WTC11 (cell line): ENCODE measurements around the gene ALS2CL. TPM values are rescaled to one million over a fixed set of nuclear protein-coding genes. Genes with fewer than 3 reads are reported as not detected.

ENCODE experiments used
- ATAC-seq: fragments of 200-7000 bp; cut with Tn5 transposase; 2 replicates; pipeline ENCODE4 v1.10.0; 2021; ENCODE audit warnings: mild to moderate bottlenecking, moderate library complexity
- CTCF ChIA-PET: fragments of 300-600 bp; sonication (Branson Sonifier 250); formaldehyde crosslinking; loops from one replicate; lab custom pipeline; 2021; ENCODE audit warnings: antibody characterized with exemption; lab: Charles Lee
- POLR2A ChIA-PET: fragments of 350-600 bp; sonication (Branson Sonifier 250); formaldehyde crosslinking; loops from one replicate; lab custom pipeline; 2021; ENCODE audit warnings: antibody characterized with exemption; lab: Charles Lee
- DNase-seq: peaks from one replicate; pipeline ENCODE4 v3.0.0; 2021; ENCODE audit warnings: low spot score
- H3K27ac Mint-ChIP-seq: 2 replicates; pipeline ENCODE4 v1.8.0; 2021; ENCODE audit warnings: mixed read lengths
- H3K27me3 Mint-ChIP-seq: 2 replicates; pipeline ENCODE4 v1.8.0; 2021; ENCODE audit warnings: low read depth, mild to moderate bottlenecking, moderate library complexity, mixed read lengths
- H3K36me3 Mint-ChIP-seq: 2 replicates; pipeline ENCODE4 v1.8.0; 2021; ENCODE audit warnings: mixed read lengths
- H3K4me1 Mint-ChIP-seq: 2 replicates; pipeline ENCODE4 v1.8.0; 2022; ENCODE audit warnings: mixed read lengths
- H3K4me3 Mint-ChIP-seq: 2 replicates; pipeline ENCODE4 v1.8.0; 2021; ENCODE audit warnings: mild to moderate bottlenecking, moderate library complexity, mixed read lengths
- H3K9me3 Mint-ChIP-seq: 2 replicates; pipeline ENCODE4 v1.8.0; 2021; ENCODE audit warnings: mixed read lengths
- ATF2 ChIP-seq: sonication (generic); formaldehyde crosslinking; IDR thresholded peaks from 2 replicates; pipeline ENCODE4 v1.8.1; 2022; ENCODE audit warnings: low read depth, missing genetic modification reagents, borderline replicate concordance
- ATF3 ChIP-seq: sonication (generic); formaldehyde crosslinking; conservative IDR thresholded peaks from 2 replicates; pipeline ENCODE4 v1.8.1; 2022; ENCODE audit warnings: mild to moderate bottlenecking, missing genetic modification reagents
- ATF6 ChIP-seq: sonication (generic); formaldehyde crosslinking; IDR thresholded peaks from 2 replicates; pipeline ENCODE4 v1.8.1; 2023; ENCODE audit warnings: mild to moderate bottlenecking, missing genetic modification reagents
- CBFB ChIP-seq: sonication (generic); formaldehyde crosslinking; IDR thresholded peaks from 2 replicates; pipeline ENCODE4 v1.8.1; 2022; ENCODE audit warnings: mild to moderate bottlenecking, low read depth, missing genetic modification reagents
- CREB1 ChIP-seq: sonication (generic); formaldehyde crosslinking; IDR thresholded peaks from 2 replicates; pipeline ENCODE4 v1.8.0; 2023; ENCODE audit warnings: mild to moderate bottlenecking, missing genetic modification reagents
- CREM ChIP-seq: sonication (generic); formaldehyde crosslinking; IDR thresholded peaks from 2 replicates; pipeline ENCODE4 v1.8.1; 2022; ENCODE audit warnings: mild to moderate bottlenecking, missing genetic modification reagents, moderate library complexity
- ESRRA ChIP-seq: sonication (generic); formaldehyde crosslinking; IDR thresholded peaks from 2 replicates; pipeline ENCODE4 v1.8.1; 2022; ENCODE audit warnings: mild to moderate bottlenecking, missing genetic modification reagents, borderline replicate concordance
- FOXP1 ChIP-seq: sonication (generic); formaldehyde crosslinking; IDR thresholded peaks from 2 replicates; pipeline ENCODE4 v1.8.0; 2022; ENCODE audit warnings: missing genetic modification reagents, mild to moderate bottlenecking, moderate library complexity, borderline replicate concordance
- GTF2I ChIP-seq: fragments of 250-450 bp; sonication (Bioruptor Pico); conservative IDR thresholded peaks from 2 replicates; pipeline ENCODE4 v1.4.0; 2021; ENCODE audit warnings: mild to moderate bottlenecking
- IRF2 ChIP-seq: sonication (generic); formaldehyde crosslinking; IDR thresholded peaks from 2 replicates; pipeline ENCODE4 v1.8.0; 2022; ENCODE audit warnings: low read depth, missing genetic modification reagents, borderline replicate concordance
- JUN ChIP-seq: sonication (generic); formaldehyde crosslinking; IDR thresholded peaks from 2 replicates; pipeline ENCODE4 v1.8.0; 2023; ENCODE audit warnings: mild to moderate bottlenecking, missing genetic modification reagents
- MAX ChIP-seq: sonication (generic); formaldehyde crosslinking; IDR thresholded peaks from 2 replicates; pipeline ENCODE4 v1.8.0; 2022; ENCODE audit warnings: mild to moderate bottlenecking, missing genetic modification reagents
- MXD4 ChIP-seq: fragments of 250-450 bp; sonication (Bioruptor Pico); IDR thresholded peaks from 2 replicates; pipeline ENCODE4 v1.8.0; 2021; ENCODE audit warnings: mild to moderate bottlenecking, moderate library complexity, borderline replicate concordance
- MYBL2 ChIP-seq: sonication (generic); formaldehyde crosslinking; IDR thresholded peaks from 2 replicates; pipeline ENCODE4 v1.8.1; 2023; ENCODE audit warnings: mild to moderate bottlenecking, moderate library complexity, missing genetic modification reagents
- NR1H2 ChIP-seq: sonication (generic); formaldehyde crosslinking; IDR thresholded peaks from 2 replicates; pipeline ENCODE4 v1.9.0; 2021; ENCODE audit warnings: mild to moderate bottlenecking, moderate library complexity, missing genetic modification reagents
- NR2C2 ChIP-seq: sonication (generic); formaldehyde crosslinking; IDR thresholded peaks from 2 replicates; pipeline ENCODE4 v1.8.0; 2022; ENCODE audit warnings: mild to moderate bottlenecking, missing genetic modification reagents
- OVOL2 ChIP-seq: fragments of 250-450 bp; sonication (Bioruptor Pico); IDR thresholded peaks from 2 replicates; pipeline ENCODE4 v1.9.0; 2021; ENCODE audit warnings: mild to moderate bottlenecking, borderline replicate concordance
- PREB ChIP-seq: sonication (generic); formaldehyde crosslinking; IDR thresholded peaks from 2 replicates; pipeline ENCODE4 v1.8.1; 2022; ENCODE audit warnings: mild to moderate bottlenecking, missing genetic modification reagents, moderate library complexity, borderline replicate concordance
- SMAD4 ChIP-seq: sonication (generic); formaldehyde crosslinking; IDR thresholded peaks from 2 replicates; pipeline ENCODE4 v1.8.0; 2022; ENCODE audit warnings: mild to moderate bottlenecking, missing genetic modification reagents
- TEAD1 ChIP-seq: sonication (generic); formaldehyde crosslinking; IDR thresholded peaks from 2 replicates; pipeline ENCODE4 v1.8.0; 2022; ENCODE audit warnings: mild to moderate bottlenecking, missing genetic modification reagents
- TEAD4 ChIP-seq: sonication (generic); formaldehyde crosslinking; IDR thresholded peaks from 2 replicates; pipeline ENCODE4 v1.8.0; 2022; ENCODE audit warnings: mild to moderate bottlenecking, missing genetic modification reagents
- ZNF138 ChIP-seq: sonication (generic); formaldehyde crosslinking; conservative IDR thresholded peaks from 2 replicates; pipeline ENCODE4 v1.8.1; 2022; ENCODE audit warnings: mild to moderate bottlenecking, moderate library complexity, missing genetic modification reagents
- ZNF219 ChIP-seq: sonication (generic); formaldehyde crosslinking; IDR thresholded peaks from 2 replicates; pipeline ENCODE4 v1.8.0; 2023; ENCODE audit warnings: missing genetic modification reagents, mild to moderate bottlenecking, borderline replicate concordance
- ZNF232 ChIP-seq: sonication (generic); formaldehyde crosslinking; IDR thresholded peaks from 2 replicates; pipeline ENCODE4 v1.8.0; 2022; ENCODE audit warnings: mild to moderate bottlenecking, missing genetic modification reagents
- ZNF396 ChIP-seq: fragments of 250-450 bp; sonication (Bioruptor Pico); IDR thresholded peaks from 2 replicates; pipeline ENCODE4 v1.8.0; 2021; ENCODE audit warnings: mild to moderate bottlenecking, moderate library complexity, borderline replicate concordance
- ZNF425 ChIP-seq: fragments of 250-450 bp; sonication (Bioruptor Pico); conservative IDR thresholded peaks from 2 replicates; pipeline ENCODE4 v1.9.0; 2021; ENCODE audit warnings: mild to moderate bottlenecking
- total RNA-seq: library from RNA; stranded (reverse); gene quantifications from 3 replicates; pipeline ENCODE4 v1.2.3, GENCODE V29; 2021

Gene ALS2CL
- total RNA-seq, 1 experiment from 2014 or later = 12.6 TPM

GRCh38 chr3:46648096-46648495 lies 45.4 kb downstream of the ALS2CL start:
- peaks cover 12% of the 10 kb centered on the region for H3K36me3 Mint-ChIP-seq
- H3K9me3 Mint-ChIP-seq = peaks cover 26% of the 10 kb centered on the region
- no peaks in the 10 kb centered on the region for H3K27me3 Mint-ChIP-seq
- CTCF ChIA-PET = no interaction called here
- H3K4me3 Mint-ChIP-seq = no peak overlapping the region
- no peak for DNase-seq
- TF ChIP-seq JUN (CRISPR knock-in tag) = no peak
- TF ChIP-seq MXD4 (CRISPR knock-in tag) = no peak
- no peak for TF ChIP-seq TEAD4
- no peak for TF ChIP-seq CREB1 (CRISPR knock-in tag)
- ATAC-seq = no peak
- POLR2A ChIA-PET = no interaction called here
- H3K4me1 Mint-ChIP-seq = 0 out of 2 replicates have a peak, but pooled peaks cover 3% of the 10 kb centered on the region
- no peak overlapping the region for H3K27ac Mint-ChIP-seq

- H3K36me3 Mint-ChIP-seq = peaks cover 3% of the 10 kb centered on the region
- CTCF ChIA-PET = no interaction called here
- ATAC-seq = no peak; the same call in 1 of the 2 replicates
These were observed 46.8 kb downstream of the ALS2CL start for GRCh38 chr3:46646700-46647099.

GRCh38 chr3:46643701-46644100 lies 49.8 kb downstream of the ALS2CL start:
- Mint-ChIP-seq H3K36me3 (peaks cover 6% of the 10 kb centered on the region), H3K4me3 (no peak overlapping the region), H3K27ac (no peak overlapping the region), H3K4me1 (peaks cover 10% of the 10 kb centered on the region), H3K27me3 (no peaks in the 10 kb centered on the region), H3K9me3 (peaks cover 23% of the 10 kb centered on the region)
- DNase-seq (no peak), ATAC-seq (no peak)
- POLR2A ChIA-PET = no interaction called here
- TF ChIP-seq ZNF425 (CRISPR knock-in tag) = no peak
- no peak for TF ChIP-seq MAX (CRISPR knock-in tag)
- TF ChIP-seq OVOL2 = no peak
- TF ChIP-seq CBFB = no peak
- TF ChIP-seq ATF6 = no peak
- no peak for TF ChIP-seq ZNF232
- TF ChIP-seq TEAD1 (CRISPR knock-in tag) = no peak
- TF ChIP-seq NR2C2 (CRISPR knock-in tag) = no peak
- no peak for TF ChIP-seq ZNF138 (CRISPR knock-in tag)
- no peak for TF ChIP-seq GTF2I (CRISPR knock-in tag)
- no peak for TF ChIP-seq ZNF396 (CRISPR knock-in tag)
- TF ChIP-seq PREB = no peak
- no peak for TF ChIP-seq FOXP1 (CRISPR knock-in tag)
- no peak for TF ChIP-seq CREM (CRISPR knock-in tag)
- no peak for TF ChIP-seq ATF3 (CRISPR knock-in tag)
- TF ChIP-seq SMAD4 (CRISPR knock-in tag) = no peak
- no peak for TF ChIP-seq IRF2
- CTCF ChIA-PET = interaction anchor here (0.9 kb wide), 1 partner anchor 74 kb away, joined by 3 read pairs; the partner anchor contains the start of gene PRSS50

More at GRCh38 chr3:46646700-46647099, 46.8 kb downstream of the ALS2CL start:
- Mint-ChIP-seq H3K27me3 (no peaks in the 10 kb centered on the region), H3K4me1 (peaks cover 5% of the 10 kb centered on the region), H3K4me3 (no peak overlapping the region), H3K27ac (no peak overlapping the region), H3K9me3 (peaks cover 17% of the 10 kb centered on the region)
- POLR2A ChIA-PET = no interaction called here
- DNase-seq = no peak
- TF ChIP-seq ESRRA (CRISPR knock-in tag) (no peak), NR1H2 (CRISPR knock-in tag) (no peak), MAX (CRISPR knock-in tag) (no peak), ZNF219 (no peak), MYBL2 (no peak), ATF2 (CRISPR knock-in tag) (no peak)
